Fibroblast of lung (primary cell): ENCODE measurements around the gene ITPKC.

Experiments used
- CTCF ChIP-seq, 2 donors: IDR thresholded peaks in 1 of 2; conservative IDR thresholded peaks in 1 of 2; 1 replicate in 1 of 2; 2 replicates in 1 of 2; pipeline ENCODE4 v1.5.1; 2011 to 2012; ENCODE audit warnings: low read length in 2 of 2, control low read depth in 1 of 2, inconsistent platforms in 1 of 2, low read depth in 1 of 2, mild to moderate bottlenecking in 1 of 2
- EZH2 ChIP-seq: IDR thresholded peaks from 2 replicates; pipeline ENCODE4 v1.5.1; 2012; ENCODE audit warnings: low read length, control low read depth, mild to moderate bottlenecking; ENCODE audit errors: missing control alignments

- TF ChIP-seq CTCF (conservative IDR thresholded peaks at IDR 0.05 in 1 of 2, IDR thresholded peaks at IDR 0.05 in 1 of 2; ENCODE audit: low read depth in 1 of 2, low read length in 2 of 2) (no peak), EZH2 (no peak)
These were observed 7.9 kb downstream of the ITPKC start for GRCh38 chr19:40724855-40725254.
